ENCODE data around the gene MVK.

DNA sequence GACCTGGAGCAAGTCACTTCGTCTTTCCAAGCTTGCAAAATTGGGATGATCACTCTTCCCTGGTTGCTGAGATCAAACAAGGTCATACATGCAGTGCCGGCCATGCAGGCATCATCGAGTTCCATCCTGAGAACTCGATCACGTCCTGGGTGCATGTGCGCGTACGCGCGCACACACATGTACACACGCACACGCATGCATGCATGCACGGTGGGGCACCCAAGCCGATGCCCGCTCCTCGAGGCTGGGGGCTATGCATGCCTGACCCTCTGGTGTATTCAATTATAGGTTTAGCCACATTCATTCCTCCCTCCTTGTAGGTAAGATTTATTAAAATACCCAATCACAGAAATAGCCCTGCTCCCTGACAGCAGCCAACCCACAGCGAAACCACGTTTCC is 26.3 kb upstream of the MVK start:
- no peak for TF ChIP-seq FOXM1 (IDR thresholded peaks at IDR 0.05; ENCODE audit: borderline replicate concordance)
- no peak for TF ChIP-seq FOXA1 (IDR thresholded peaks at IDR 0.05)
- TF ChIP-seq SUZ12 (IDR thresholded peaks at IDR 0.05) = no peak
- no peak for TF ChIP-seq ELF4 (IDR thresholded peaks at IDR 0.05)
- TF ChIP-seq BHLHE40 (IDR thresholded peaks at IDR 0.05; ENCODE audit: borderline replicate concordance) = no peak
- TF ChIP-seq ARNT (IDR thresholded peaks at IDR 0.05) = no peak
- no peak for TF ChIP-seq LEF1 (IDR thresholded peaks at IDR 0.05; ENCODE audit: borderline replicate concordance)
- TF ChIP-seq SP1 (IDR thresholded peaks at IDR 0.05) = no peak
- TF ChIP-seq FOXK2 (IDR thresholded peaks at IDR 0.05) = no peak
- no peak for TF ChIP-seq HDGF (IDR thresholded peaks at IDR 0.05; ENCODE audit: borderline replicate concordance)
- no peak for TF ChIP-seq ZNF384 (IDR thresholded peaks at IDR 0.05)
- no peak for TF ChIP-seq TARDBP (IDR thresholded peaks at IDR 0.05)

Measured in HEK293T (cell line).